ENCODE data around the gene BBC3.

The BBC3 gene

GRCh38 chr19:47230054-47230920 lies 712 bp downstream of the BBC3 start:
- peak; percentile 84 for DNase-seq

GRCh38 chr19:47229676-47230053 lies 1.3 kb downstream of the BBC3 start:
- DNase-seq, result no peak

- peak; percentile 39 for DNase-seq
Observed at GRCh38 chr19:47228937-47229675, 1.9 kb downstream of the BBC3 start.

- DNase-seq, result peak; percentile 55
Observed at GRCh38 chr19:47228168-47228936, 2.6 kb downstream of the BBC3 start.

- DNase-seq, result peak; percentile 37
Observed at GRCh38 chr19:47227352-47228167, 3.4 kb downstream of the BBC3 start.

- peak; percentile 34 for DNase-seq
Observed at GRCh38 chr19:47226426-47227351, 4.3 kb downstream of the BBC3 start.

- DNase-seq, result peak; percentile 88
Observed at GRCh38 chr19:47225746-47226425, 5.1 kb downstream of the BBC3 start.

GRCh38 chr19:47221890-47222289 lies 9.1 kb downstream of the BBC3 start:
- DNase-seq, result no peak

GRCh38 chr19:47221080-47221841 lies 9.7 kb downstream of the BBC3 start:
- no peak for DNase-seq

- no peak for DNase-seq
Observed at GRCh38 chr19:47215581-47215980, 15.4 kb downstream of the BBC3 start.

GRCh38 chr19:47210689-47211316 lies 20.2 kb downstream of the BBC3 start:
- peak; percentile 83 for DNase-seq

- no peak for DNase-seq
Observed at GRCh38 chr19:47210180-47210490, 20.9 kb downstream of the BBC3 start.

- no peak for DNase-seq
Observed at GRCh38 chr19:47209319-47210179, 21.4 kb downstream of the BBC3 start.

- no peak for DNase-seq
Observed at GRCh38 chr19:47203254-47203653, 27.7 kb downstream of the BBC3 start.

- no peak for DNase-seq
Observed at GRCh38 chr19:47200530-47200929, 30.5 kb downstream of the BBC3 start.

- DNase-seq, result no peak
Observed at GRCh38 chr19:47197141-47197540, 33.9 kb downstream of the BBC3 start.

- no peak for DNase-seq
Observed at GRCh38 chr19:47195434-47195833, 35.6 kb downstream of the BBC3 start.

- DNase-seq, result peak; percentile 61
Observed at GRCh38 chr19:47190167-47190727, 40.8 kb downstream of the BBC3 start.

Measured in activated CD8-positive, alpha-beta memory T cell treated with anti-CD3 and anti-CD28 coated beads, Interleukin-2, amount 50 U/mL, for 4 hours (primary cell).